NCI-H446 (cell line): ENCODE data around the gene B9D1.

Source experiments
- DNase-seq, 2 experiments: peaks; one replicate each; lab custom pipeline; 2025; lab: John Stamatoyannopoulos, UW

Gene B9D1

DNA sequence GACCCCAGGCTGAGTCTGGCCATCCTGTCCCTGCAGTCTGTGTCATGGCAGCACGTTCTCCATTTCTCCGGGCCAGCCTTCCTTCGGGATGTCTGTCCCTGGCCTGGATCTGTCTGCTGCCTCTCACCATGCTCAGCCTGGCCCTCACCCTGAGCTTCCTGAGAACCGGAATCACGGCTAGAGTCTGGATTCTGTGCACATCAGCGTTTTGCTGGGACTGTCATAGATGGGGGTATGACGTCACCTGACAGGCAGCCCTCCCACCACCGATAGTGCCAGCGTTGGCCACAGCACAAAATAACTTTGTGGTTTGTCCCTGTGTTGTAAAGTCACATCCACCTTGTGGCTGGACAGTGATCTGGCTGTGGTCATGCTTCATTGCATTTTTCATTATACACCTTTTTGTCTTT is 59.2 kb downstream of the B9D1 start:
- no peak for DNase-seq

DNA sequence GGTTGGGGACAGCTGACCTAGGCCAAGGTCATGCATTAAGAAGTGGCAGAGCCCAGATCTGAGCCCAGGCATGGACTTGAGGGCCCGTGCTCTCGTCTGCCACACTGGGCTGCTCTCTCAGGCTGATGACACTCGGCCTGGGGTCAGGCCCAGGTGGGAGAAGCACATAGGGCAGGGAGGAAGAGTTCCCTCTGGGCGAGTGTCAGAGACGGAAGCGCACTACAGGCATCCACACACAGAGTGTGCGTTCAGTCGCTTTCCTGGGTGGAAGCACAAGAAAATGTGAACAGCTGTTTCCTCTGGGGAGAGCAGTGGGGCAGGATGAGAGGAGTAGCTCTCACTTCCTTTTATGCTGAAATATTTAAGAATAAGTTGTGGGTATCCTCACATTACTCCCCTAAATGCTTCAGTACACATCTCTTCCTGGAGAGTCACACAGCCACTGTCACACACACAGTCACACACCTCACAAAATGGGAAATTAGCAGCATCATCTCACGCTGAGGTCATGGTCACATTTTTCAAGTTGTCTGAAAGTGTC is 59.7 kb downstream of the B9D1 start:
- DNase-seq = no peak

DNA sequence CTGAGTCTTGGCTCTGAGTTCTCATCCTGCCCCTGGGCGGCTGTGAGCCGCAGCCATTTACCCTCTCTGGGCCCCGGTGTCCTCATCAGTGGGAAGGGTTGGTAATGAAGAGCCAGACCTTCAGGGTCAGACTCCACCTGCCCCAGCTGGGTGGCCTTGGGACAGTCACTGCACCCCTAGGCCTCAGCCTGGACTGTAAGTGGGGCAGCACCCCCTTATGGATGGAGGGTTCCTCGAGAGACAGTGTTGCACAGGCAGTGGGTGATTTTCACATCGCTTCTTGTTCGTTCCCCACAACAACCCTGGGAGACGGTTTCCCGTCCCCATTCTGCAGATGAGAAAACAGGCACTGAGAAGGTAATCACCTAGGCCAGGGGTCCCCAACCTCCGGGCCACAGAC is 60.5 kb downstream of the B9D1 start:
- DNase-seq = no peak

DNA sequence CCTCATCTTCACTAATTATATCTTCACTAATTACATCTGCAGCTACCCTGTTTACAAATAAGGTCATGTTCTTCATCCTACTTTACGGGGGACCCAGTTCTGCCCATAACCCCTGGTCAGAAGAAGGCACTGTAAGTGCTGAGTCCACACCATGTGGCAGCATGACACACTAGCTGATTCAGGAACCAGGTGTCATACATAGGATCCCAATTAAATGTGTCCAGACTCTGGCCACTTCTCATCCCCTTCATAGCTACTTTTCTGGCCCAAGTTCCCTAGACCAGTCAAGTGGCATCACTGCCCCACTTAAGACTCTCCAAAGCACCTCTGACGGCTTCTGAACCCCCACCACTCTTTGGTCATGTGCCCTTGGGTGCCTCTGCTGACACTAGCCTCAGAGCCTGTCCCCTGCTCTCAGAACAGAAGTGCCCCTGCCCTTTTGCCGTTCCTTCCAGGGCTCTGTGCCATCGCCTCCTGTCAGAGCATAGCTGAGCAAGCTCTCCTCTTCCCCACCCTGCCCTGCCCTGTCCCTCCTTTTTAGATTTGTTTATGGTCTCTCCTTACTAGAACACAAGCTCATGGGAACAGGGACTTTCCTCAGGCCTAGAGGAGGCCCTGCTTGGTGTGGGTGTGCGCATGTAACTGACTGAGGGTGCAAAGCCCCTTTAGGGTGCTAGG is 61.1 kb downstream of the B9D1 start:
- no peak for DNase-seq

DNA sequence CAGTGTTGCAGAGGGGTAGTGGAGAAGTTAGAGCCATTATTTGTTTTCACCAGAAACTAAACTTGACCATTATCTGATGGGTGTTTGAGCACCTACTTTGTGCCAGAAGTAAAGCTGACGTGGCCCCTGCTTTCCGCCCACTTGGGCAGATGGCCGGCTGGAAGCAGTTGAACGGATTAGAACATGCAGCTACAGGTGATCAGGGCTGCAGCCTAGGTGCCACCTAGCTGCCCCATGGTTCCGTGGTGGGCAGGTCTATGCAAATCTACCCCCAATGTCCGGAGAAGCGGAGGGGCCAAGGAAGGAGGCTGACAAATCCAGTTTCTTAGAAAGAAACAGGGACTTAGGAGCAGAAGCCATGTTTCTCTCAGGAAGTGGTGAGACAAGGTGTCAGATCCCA is 62.7 kb downstream of the B9D1 start:
- DNase-seq = no peak

DNA sequence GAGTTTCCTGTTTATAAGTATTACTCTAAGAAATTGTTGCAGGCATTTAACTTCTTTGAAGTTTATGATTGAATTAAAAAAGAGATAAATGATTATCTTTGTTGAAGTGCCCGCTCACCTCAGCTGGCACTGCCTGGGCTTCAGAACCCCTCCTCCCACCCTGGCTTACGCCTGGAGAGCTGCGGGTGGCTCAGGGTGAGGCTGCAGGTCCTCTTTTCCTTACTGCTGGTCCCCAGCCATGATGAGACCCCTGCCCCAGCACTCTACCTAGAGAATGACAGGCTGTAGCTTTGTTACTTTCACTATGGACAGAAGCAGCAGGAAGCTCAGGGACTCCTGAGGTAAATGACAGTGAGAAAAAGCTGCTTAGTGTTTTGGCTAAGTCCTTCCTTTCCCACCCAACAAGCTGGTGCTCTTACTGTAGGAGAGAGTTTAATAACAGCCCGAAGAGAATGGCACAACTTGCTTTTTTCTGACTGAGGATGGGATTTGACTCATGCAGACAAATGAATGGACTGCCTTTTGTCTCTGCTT is 63.2 kb downstream of the B9D1 start:
- no peak for DNase-seq

DNA sequence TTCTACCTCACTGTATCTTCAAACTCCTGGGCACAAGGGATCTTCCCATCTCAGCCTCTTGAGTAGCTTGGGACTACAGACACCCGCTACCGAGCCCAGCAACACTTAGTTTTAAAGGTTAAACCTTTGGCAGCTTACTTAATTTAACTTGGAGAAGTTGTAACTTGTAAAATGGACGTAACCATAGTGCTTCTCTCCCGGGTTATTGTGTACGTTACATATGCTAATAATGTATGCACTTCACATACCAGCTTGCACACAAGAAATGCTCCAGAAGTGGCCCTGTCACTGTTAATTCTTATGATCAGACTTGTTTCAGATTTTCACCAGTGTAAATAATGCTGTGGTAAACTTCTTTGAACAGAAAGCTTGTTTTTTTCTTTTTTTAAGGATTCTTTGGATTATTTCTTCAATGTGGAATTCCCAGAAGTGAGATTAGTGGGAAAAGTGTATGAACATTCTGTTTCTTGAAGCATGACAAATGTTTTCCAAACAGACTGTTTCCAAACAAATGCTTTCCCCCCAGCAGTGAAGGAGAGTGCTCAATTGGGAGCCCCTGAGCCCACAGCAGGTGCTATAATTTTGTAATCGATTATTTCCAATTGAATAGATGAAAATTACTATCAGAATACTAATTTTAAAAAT is 63.8 kb downstream of the B9D1 start:
- no peak for DNase-seq

DNA sequence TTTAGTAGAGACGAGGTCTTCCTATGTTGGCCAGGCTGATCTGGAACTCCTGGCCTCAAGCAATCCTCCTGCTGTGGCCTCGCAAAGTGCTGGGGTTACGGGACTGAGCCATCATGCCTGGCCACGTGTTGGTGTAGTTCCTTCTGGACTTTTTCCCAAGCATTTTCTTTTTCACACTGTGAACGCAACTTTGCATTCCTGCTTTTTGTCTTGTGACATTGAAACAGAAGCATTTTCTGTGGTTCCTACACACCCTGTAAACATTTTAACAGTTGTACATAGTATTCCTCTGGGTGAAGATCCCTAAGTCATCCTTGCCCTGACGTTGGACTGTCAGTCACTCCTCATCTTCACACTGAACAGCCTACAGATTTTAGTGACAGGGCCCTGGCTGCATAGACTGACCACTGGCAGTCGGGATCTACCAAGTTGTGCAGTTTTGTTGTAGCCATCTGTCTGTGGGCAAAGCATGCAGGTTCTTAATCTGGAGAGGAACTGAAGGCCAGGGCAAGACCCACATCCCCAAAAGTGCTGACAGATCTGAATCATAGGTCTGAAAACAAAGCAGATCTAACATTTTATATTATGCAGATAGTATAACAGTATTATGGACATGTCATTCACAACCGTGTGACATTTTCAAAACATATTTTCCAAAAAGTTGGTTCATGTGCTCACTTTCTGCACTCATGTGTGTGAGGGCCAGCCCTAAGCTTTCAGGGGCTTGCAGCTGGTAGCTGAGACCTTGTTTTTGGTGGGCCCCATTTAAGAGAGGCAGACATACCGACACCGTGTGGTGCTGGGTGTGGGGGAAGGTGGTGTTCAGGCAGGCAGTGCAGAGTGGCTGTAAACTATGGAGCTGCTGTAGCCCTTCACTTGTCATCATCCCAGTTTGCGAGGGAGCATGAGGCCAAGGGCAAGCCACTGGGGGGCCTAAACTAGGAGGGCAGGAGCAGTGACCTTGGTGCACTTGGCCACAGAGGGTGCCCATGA is 65.4 kb downstream of the B9D1 start:
- no peak for DNase-seq

DNA sequence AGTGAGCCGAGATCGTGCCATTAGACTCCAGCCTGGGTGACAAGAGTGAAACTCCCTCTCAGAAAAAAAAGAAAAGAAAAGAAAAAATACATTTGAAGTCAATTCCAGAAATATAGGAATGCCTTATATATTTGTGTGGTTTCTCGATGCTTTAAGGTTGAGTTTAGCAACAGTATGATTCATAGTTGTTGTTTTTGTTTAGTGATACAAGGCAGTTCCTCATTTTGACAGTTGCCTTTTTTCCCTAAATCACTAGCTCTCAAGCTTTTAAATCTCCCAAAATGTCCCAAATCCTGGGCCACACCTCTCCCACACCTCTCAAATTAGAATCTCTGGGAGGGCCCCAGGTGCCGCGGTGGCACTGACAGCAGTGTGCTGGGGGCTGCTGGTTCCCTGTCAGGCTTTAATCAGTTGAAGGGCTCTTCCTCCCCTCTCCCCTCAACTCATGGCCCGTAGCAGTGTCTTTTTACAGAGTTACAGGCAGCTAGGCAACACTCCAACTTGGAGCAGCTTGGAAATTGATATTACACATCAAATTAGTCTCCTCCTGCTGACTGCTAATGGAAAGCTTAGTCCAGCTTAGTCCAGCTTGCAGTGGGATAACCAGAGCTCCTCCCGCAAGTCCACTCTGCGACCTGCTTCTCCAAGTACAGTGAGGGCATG is 66.9 kb downstream of the B9D1 start:
- peak in 1 of 2 experiments; percentile 19 for DNase-seq

DNA sequence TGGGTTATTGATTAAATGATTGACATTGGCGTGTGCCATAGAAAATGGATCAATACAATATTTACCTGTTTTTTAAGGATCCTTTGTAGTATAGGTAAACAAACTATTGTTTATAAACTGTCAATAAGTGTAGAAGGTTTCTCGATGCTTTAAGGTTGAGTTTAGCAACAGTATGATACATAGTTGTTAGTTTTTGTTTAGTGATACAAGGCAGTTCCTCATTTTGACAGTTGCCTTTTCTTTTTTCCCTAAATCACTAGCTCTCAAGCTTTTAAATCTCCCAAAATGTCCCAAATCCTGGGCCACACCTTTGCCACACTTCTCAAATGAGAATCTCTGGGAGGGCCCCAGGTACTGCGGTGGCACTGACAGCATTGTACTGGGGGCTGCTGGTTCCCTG is 68.1 kb downstream of the B9D1 start:
- no peak for DNase-seq
